AG04450 (cell line): ENCODE data around the gene DPP9. TPM values are rescaled to one million over a fixed set of nuclear protein-coding genes. Genes with fewer than 3 reads are reported as not detected.

Experiments used
- CTCF ChIA-PET: fragments of 300-600, 350-600 bp; formaldehyde crosslinking; extraction: SDS; loops from one replicate; lab custom pipeline; 2022; ENCODE audit warnings: antibody characterized with exemption, inconsistent platforms; lab: Charles Lee
- POLR2A ChIA-PET: fragments of 350-600 bp; formaldehyde crosslinking; extraction: SDS; loops from one replicate; lab custom pipeline; 2021; ENCODE audit warnings: antibody characterized with exemption, inconsistent platforms; lab: Yijun Ruan, JAX
- DNase-seq: peaks from one replicate; pipeline ENCODE4 v3.0.0-alpha.2; 2011; ENCODE audit warnings: low read depth, low spot score
- H3K27ac ChIP-seq: one replicate; pipeline ENCODE4 v1.5.1; 2012; ENCODE audit warnings: low read depth, low read length, control low read depth
- H3K27me3 ChIP-seq: one replicate; pipeline ENCODE4 v1.6.0; 2012; ENCODE audit warnings: low read length; ENCODE audit not compliant: control insufficient read depth, insufficient read depth
- H3K4me3 ChIP-seq: 2 replicates; pipeline ENCODE4 v1.5.1; 2011; ENCODE audit warnings: mild to moderate bottlenecking, low read depth, low read length, control low read depth
- H3K9me3 ChIP-seq: 2 replicates; pipeline ENCODE4 v1.5.1; 2012; ENCODE audit warnings: low read length; ENCODE audit not compliant: control insufficient read depth, insufficient read depth
- CTCF ChIP-seq: IDR thresholded peaks from 2 replicates; pipeline ENCODE4 v1.5.1; 2011; ENCODE audit warnings: low read depth, low read length, control low read depth, inconsistent platforms
- polyA plus RNA-seq: library from polyadenylated mRNA; depleted of rRNA; stranded (reverse); fragments of >200 nt; gene quantifications from 2 replicates; pipeline ENCODE4 v1.2.3, GENCODE V29; 2011

DPP9 gene
- polyA plus RNA-seq, 1 experiment = 5.6 TPM

GRCh38 chr19:4740092-4740491 is 16.4 kb upstream of the DPP9 start:
- no peaks in the 10 kb centered on the region; the same call in 1 of the 2 replicates for H3K9me3 ChIP-seq
- H3K27me3 ChIP-seq = peaks cover 7% of the 10 kb centered on the region
- ChIA-PET CTCF (interaction anchor here (0.5 to 1.2 kb wide), 3 partner anchors 9 to 51 kb away, joined by 3 to 4 read pairs (median 3); no protein-coding TSS in a partner anchor), POLR2A (no interaction called here)
- no peak overlapping the region for H3K4me3 ChIP-seq
- no peak for TF ChIP-seq CTCF
- DNase-seq = no peak
- no peak overlapping the region for H3K27ac ChIP-seq

GRCh38 chr19:4738734-4739133 is 15.1 kb upstream of the DPP9 start:
- Histone ChIP-seq H3K9me3 (no peaks in the 10 kb centered on the region; the same call in 1 of the 2 replicates), H3K27me3 (peaks cover 11% of the 10 kb centered on the region), H3K4me3 (no peak overlapping the region), H3K27ac (no peak overlapping the region)
- no peak for DNase-seq
- no peak for TF ChIP-seq CTCF
- ChIA-PET POLR2A (interaction anchor here (0.5 kb wide), 1 partner anchor 62 kb away, joined by 3 read pairs; no protein-coding TSS in a partner anchor), CTCF (interaction anchor here (1.2 to 1.9 kb wide), 3 partner anchors 52 to 71 kb away, joined by 3 to 32 read pairs (median 5); partner anchors contain the start of gene FEM1A)

GRCh38 chr19:4737955-4738600 is 14.4 kb upstream of the DPP9 start:
- H3K4me3 ChIP-seq = no peak overlapping the region
- no peak for TF ChIP-seq CTCF
- peaks cover 11% of the 10 kb centered on the region for H3K27me3 ChIP-seq
- no peak for DNase-seq
- no peak overlapping the region for H3K27ac ChIP-seq
- no peaks in the 10 kb centered on the region; the same call in 1 of the 2 replicates for H3K9me3 ChIP-seq
- ChIA-PET POLR2A (interaction anchor here (0.5 kb wide), 1 partner anchor 63 kb away, joined by 3 read pairs; no protein-coding TSS in a partner anchor), CTCF (interaction anchor here (0.6 to 1.9 kb wide), 3 partner anchors 49 to 72 kb away, joined by 5 to 32 read pairs (median 5); partner anchors contain the start of gene FEM1A)

GRCh38 chr19:4733755-4734345 is 10.2 kb upstream of the DPP9 start:
- no peaks in the 10 kb centered on the region; the same call in 1 of the 2 replicates for H3K9me3 ChIP-seq
- peaks cover 9% of the 10 kb centered on the region for H3K27me3 ChIP-seq
- DNase-seq = no peak
- no peak overlapping the region for H3K4me3 ChIP-seq
- H3K27ac ChIP-seq = no peak overlapping the region
- no peak for TF ChIP-seq CTCF
- POLR2A ChIA-PET = no interaction called here
- CTCF ChIA-PET = interaction anchor here (0.7 to 7.7 kb wide), 4 partner anchors 9 to 178 kb away, joined by 3 to 220 read pairs (median 21); partner anchors contain the start of gene FEM1A
